Bronchial epithelial cell (primary cell): Measurements from ENCODE around the gene DENND4A. TPM values are rescaled to one million over a fixed set of nuclear protein-coding genes. Genes with fewer than 3 reads are reported as not detected.

Experiments
- DNase-seq: peaks from one replicate; pipeline ENCODE4 v3.0.0-alpha.2; 2010; ENCODE audit warnings: low read depth
- FAIRE-seq: peaks from 2 replicates; lab custom pipeline; 2011; peaks lifted over from hg19 to GRCh38; lab: Jason Lieb, UNC
- H3K27me3 ChIP-seq: 2 replicates; pipeline ENCODE4 v1.5.1; 2011; ENCODE audit warnings: low read length; ENCODE audit not compliant: control insufficient read depth, insufficient read depth
- H3K36me3 ChIP-seq: 2 replicates; pipeline ENCODE4 v1.5.1; 2011; ENCODE audit warnings: low read length; ENCODE audit not compliant: control insufficient read depth, insufficient read depth
- H3K4me3 ChIP-seq: 2 replicates; pipeline ENCODE4 v1.5.1; 2011; ENCODE audit warnings: mild to moderate bottlenecking, low read depth, low read length, control low read depth
- total RNA-seq: library from RNA; depleted of rRNA; stranded (reverse); fragments of >200 nt; gene quantifications from 2 replicates; pipeline ENCODE4 v1.2.1, GENCODE V29; 2014
- TF ChIP-seq, protein P1 (sequence below): IDR thresholded peaks from 2 replicates; pipeline ENCODE4 v1.5.1; 2011; ENCODE audit warnings: mild to moderate bottlenecking, moderate library complexity, low read length, control low read depth, inconsistent platforms; ENCODE audit not compliant: insufficient read depth, severe bottlenecking

The DENND4A gene
- total RNA-seq, 1 donor from 2014 or later = 11.1 TPM

DNA sequence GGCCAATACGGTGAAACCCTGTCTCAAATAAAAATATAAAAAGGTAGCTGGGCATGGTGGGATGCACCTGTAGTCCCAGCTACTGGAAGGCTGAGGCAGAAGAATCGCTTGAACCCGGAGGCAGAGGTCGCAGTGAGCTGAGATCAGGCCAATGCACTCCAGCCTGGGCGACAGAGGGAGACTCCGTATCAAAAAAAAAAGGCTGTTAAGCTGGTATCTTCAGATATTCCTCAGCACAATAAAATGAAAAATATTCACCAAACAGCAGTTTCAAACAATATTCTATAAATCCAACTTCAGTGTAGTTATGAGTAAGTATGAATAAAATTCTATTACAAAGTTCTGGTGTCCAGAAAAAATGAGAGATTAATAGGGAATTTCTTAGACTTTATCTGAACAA lies 14.2 kb downstream of the DENND4A start:
- TF ChIP-seq, protein P1, sequence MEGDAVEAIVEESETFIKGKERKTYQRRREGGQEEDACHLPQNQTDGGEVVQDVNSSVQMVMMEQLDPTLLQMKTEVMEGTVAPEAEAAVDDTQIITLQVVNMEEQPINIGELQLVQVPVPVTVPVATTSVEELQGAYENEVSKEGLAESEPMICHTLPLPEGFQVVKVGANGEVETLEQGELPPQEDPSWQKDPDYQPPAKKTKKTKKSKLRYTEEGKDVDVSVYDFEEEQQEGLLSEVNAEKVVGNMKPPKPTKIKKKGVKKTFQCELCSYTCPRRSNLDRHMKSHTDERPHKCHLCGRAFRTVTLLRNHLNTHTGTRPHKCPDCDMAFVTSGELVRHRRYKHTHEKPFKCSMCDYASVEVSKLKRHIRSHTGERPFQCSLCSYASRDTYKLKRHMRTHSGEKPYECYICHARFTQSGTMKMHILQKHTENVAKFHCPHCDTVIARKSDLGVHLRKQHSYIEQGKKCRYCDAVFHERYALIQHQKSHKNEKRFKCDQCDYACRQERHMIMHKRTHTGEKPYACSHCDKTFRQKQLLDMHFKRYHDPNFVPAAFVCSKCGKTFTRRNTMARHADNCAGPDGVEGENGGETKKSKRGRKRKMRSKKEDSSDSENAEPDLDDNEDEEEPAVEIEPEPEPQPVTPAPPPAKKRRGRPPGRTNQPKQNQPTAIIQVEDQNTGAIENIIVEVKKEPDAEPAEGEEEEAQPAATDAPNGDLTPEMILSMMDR = no peak
- Histone ChIP-seq H3K27me3 (no peaks in the 10 kb centered on the region), H3K36me3 (no peaks in the 10 kb centered on the region), H3K4me3 (no peak overlapping the region)
- FAIRE-seq (no peak), DNase-seq (no peak)

DNA sequence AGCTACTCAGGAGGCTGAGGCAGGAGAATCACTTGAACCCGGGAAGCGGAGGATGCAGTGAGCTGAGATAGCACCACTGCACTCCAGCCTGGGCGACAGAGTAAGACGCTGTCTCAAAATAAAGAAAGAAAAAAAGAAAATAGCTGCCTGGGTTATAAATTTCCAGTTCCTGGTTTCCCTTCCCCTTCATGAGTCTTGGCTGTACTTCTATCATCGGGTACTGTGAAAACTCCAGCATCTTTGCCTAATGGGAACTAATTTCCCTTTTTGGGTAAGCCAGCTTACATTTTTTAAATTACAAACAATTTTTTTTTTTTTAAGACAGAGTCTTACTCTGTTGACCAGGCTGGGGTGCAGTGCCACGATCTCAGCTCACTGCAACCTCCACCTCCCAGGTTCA lies 15.0 kb downstream of the DENND4A start:
- Histone ChIP-seq H3K27me3 (no peaks in the 10 kb centered on the region), H3K36me3 (no peaks in the 10 kb centered on the region), H3K4me3 (no peak overlapping the region)
- TF ChIP-seq, protein P1 = no peak
- FAIRE-seq (no peak), DNase-seq (no peak)

DNA sequence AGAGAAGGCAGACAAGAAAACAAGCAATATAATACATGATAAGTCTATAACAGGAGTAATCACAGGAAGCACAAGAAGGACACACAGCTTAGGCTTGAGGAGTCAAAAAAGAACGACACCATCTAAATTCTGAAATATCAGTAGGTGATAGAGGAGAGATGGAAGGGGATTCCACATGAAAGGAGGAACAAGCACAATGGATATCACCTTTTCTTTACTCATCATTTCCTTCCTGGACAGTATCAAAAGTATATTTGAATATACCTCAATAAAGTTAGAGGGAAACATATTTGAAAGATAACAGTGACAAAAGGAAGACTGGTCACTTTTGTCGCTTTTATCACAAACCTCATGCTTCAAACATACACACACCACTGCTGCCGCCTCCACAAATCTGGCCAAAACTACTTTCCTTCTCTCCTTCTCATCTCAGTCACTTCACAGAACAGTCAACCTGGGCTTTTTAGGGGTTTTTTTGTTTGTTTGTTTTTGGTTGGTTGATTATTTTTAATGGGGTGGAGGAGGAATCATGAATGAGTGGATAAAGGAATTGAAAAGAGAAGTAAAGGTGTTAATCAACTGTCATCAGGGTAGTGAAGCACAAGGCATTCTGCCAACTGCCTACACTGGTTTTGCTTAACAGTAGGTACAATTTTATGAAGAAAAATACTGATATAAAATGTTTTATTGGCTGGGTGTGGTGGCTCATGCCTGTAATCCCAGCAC lies 18.5 kb downstream of the DENND4A start:
- no peak for FAIRE-seq
- TF ChIP-seq, protein P1 = no peak
- no peak overlapping the region for H3K4me3 ChIP-seq
- DNase-seq = no peak
- no peaks in the 10 kb centered on the region for H3K27me3 ChIP-seq
- H3K36me3 ChIP-seq = no peaks in the 10 kb centered on the region

DNA sequence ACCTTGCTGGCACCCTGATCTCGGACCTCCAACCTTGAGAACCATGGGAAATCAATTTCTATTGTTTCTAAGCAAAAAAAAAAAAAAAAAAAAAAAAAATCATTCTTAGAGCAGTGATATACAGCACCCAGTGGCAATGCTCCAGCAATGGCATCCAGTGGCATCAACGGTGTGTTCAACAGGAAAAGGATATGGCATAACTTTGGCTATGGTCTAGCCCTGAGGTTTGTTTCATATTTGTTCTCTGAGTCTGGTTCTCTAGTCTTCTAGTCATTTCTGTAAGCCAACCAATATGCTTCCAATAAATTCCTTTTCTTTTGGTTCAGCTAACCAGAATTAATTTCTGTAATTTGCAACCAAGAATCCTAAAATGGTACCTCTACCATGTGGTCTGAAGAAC lies 19.2 kb downstream of the DENND4A start:
- TF ChIP-seq, protein P1 = no peak
- FAIRE-seq = no peak

DNA sequence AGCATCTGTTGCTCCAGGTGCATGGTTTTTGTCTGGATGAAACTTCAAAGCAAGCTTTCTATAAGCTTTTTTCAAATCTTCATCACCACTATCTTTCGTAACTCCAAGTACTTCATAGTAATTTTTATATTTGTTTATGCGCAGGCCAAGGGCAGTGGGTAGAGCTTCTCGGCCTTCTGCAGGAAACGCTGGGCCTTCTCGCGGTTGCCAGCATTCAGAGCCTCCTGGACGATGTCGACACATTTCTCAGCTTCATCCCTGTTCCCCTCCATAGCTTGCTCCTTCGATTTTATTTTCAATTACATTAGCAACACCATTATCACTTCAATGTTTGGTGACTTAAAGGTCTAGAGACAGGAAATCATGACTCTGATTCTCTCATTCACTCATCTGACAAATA lies 20.2 kb downstream of the DENND4A start:
- DNase-seq = no peak
- H3K4me3 ChIP-seq = no peak overlapping the region
- H3K27me3 ChIP-seq = no peaks in the 10 kb centered on the region
- TF ChIP-seq, protein P1 = no peak
- FAIRE-seq = no peak
- H3K36me3 ChIP-seq = no peaks in the 10 kb centered on the region

More for the DNA sequence above, 19.2 kb downstream of the DENND4A start:
- no peaks in the 10 kb centered on the region for H3K27me3 ChIP-seq
- H3K4me3 ChIP-seq = no peak overlapping the region
- no peaks in the 10 kb centered on the region for H3K36me3 ChIP-seq
- DNase-seq = no peak

DNA sequence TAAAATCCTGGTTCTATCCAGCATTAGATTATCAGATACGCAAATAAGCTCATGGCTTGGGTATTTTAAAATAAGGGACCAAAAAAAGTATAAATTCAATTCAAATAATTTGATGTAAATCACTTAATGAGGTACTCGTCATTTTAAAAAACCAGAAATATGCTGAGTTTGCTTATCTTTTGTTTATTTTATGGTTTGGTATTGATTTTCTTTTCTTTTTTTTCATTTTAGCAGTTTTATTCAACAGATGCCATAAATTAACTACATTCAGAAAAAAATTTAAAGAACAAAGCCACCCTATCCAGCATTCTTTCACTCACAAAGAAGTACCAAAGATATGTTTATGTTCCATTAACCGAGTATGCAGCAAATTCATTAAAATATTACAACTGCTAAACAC lies 22.6 kb downstream of the DENND4A start:
- TF ChIP-seq, protein P1 = no peak
- no peaks in the 10 kb centered on the region for H3K27me3 ChIP-seq
- FAIRE-seq = no peak
- H3K36me3 ChIP-seq = no peaks in the 10 kb centered on the region
- DNase-seq = no peak
- no peak overlapping the region for H3K4me3 ChIP-seq
